Nephron (organoid): ENCODE data around the gene CCAR1.
"Not testable (repeated sequence)": the region's sequence is repeated elsewhere in the genome, so short reads cannot be mapped to it uniquely, and the experiment has no call there.

Source experiments
- H3K27ac Mint-ChIP-seq, 3 experiments: 2 replicates each; pipeline ENCODE4 v1.8.0; 2020; ENCODE audit warnings: mixed read lengths in 3 of 3, mild to moderate bottlenecking in 2 of 3, moderate library complexity in 1 of 3
- H3K27me3 Mint-ChIP-seq: 2 replicates; pipeline ENCODE4 v1.8.0; 2021; ENCODE audit warnings: low read depth, mild to moderate bottlenecking, moderate library complexity, mixed read lengths
- H3K36me3 Mint-ChIP-seq: 2 replicates; pipeline ENCODE4 v1.8.0; 2020; ENCODE audit warnings: low read depth, mixed read lengths
- H3K4me1 Mint-ChIP-seq: 2 replicates; pipeline ENCODE4 v1.8.0; 2020; ENCODE audit warnings: mixed read lengths
- H3K4me3 Mint-ChIP-seq, 3 experiments: 2 replicates each; pipeline ENCODE4 v1.8.0; 2020; ENCODE audit warnings: mild to moderate bottlenecking in 3 of 3, mixed read lengths in 3 of 3, moderate library complexity in 2 of 3
- H3K9me3 Mint-ChIP-seq: 2 replicates; pipeline ENCODE4 v1.8.0; 2020; ENCODE audit warnings: mixed read lengths
- TF ChIP-seq, protein P1 (sequence below), 3 experiments: fragments of 200-600 bp; sonication (generic); IDR thresholded peaks; one replicate each; pipeline ENCODE4 v1.5.0; 2021; ENCODE audit warnings: antibody characterized with exemption in 3 of 3; ENCODE audit not compliant: unreplicated experiment in 3 of 3

Gene CCAR1

DNA sequence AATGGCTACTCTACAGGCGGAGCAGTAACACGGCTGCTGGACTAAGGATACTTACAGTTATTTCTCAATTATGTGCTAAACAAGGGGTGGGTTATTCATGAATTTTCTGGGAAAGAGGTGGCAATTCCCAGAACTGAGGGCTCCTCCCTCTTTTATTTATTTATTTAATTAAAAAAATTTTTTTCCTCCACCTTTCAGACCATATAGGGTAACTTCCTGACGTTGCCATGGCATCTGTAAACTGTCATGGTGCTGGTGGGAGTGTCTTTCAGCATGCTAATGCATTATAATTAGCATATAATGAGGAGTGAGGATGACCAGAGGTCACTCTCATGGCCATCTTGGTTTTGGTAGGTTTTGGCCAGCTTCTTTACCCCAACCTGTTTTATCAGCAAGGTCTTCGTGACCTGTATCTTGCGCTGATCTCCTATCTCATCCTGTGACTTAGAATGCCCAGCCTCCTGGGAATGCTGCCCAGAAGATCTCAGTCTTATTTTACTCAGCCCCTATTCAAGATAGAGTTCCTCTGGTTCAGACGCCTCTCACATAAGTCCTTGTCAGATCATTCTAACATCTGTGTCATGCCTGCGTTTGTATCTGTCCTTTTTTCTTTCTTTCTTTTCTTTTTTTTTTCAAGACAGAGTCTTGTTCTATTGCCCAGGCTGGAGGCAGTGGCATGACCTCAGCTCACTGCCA is 90.4 kb downstream of the CCAR1 start:
- Mint-ChIP-seq H3K27me3 (no peaks in the 10 kb centered on the region), H3K4me3 (no peak overlapping the region), H3K4me1 (no peaks in the 10 kb centered on the region), H3K36me3 (no peaks in the 10 kb centered on the region), H3K27ac (no peak overlapping the region), H3K9me3 (no peaks in the 10 kb centered on the region)
- TF ChIP-seq, protein P1, sequence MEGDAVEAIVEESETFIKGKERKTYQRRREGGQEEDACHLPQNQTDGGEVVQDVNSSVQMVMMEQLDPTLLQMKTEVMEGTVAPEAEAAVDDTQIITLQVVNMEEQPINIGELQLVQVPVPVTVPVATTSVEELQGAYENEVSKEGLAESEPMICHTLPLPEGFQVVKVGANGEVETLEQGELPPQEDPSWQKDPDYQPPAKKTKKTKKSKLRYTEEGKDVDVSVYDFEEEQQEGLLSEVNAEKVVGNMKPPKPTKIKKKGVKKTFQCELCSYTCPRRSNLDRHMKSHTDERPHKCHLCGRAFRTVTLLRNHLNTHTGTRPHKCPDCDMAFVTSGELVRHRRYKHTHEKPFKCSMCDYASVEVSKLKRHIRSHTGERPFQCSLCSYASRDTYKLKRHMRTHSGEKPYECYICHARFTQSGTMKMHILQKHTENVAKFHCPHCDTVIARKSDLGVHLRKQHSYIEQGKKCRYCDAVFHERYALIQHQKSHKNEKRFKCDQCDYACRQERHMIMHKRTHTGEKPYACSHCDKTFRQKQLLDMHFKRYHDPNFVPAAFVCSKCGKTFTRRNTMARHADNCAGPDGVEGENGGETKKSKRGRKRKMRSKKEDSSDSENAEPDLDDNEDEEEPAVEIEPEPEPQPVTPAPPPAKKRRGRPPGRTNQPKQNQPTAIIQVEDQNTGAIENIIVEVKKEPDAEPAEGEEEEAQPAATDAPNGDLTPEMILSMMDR (IDR thresholded peaks at IDR 0.05; ENCODE audit: unreplicated experiment in 3 of 3): no peak

- Mint-ChIP-seq H3K27me3 (no peaks in the 10 kb centered on the region), H3K4me3 (no peak overlapping the region), H3K4me1 (no peaks in the 10 kb centered on the region), H3K27ac (no peak overlapping the region), H3K9me3 (no peaks in the 10 kb centered on the region), H3K36me3 (no peaks in the 10 kb centered on the region)
- TF ChIP-seq, protein P1 (IDR thresholded peaks at IDR 0.05; ENCODE audit: unreplicated experiment in 3 of 3): no peak
These were observed 91.4 kb downstream of the CCAR1 start for GRCh38 chr10:68812420-68812819.

GRCh38 chr10:68813559-68813958 is 92.5 kb downstream of the CCAR1 start:
- Mint-ChIP-seq H3K36me3 (no peaks in the 10 kb centered on the region), H3K4me1 (no peaks in the 10 kb centered on the region), H3K4me3 (no peak overlapping the region), H3K27me3 (no peaks in the 10 kb centered on the region), H3K27ac (no peak overlapping the region), H3K9me3 (no peaks in the 10 kb centered on the region)
- TF ChIP-seq, protein P1 (IDR thresholded peaks at IDR 0.05; ENCODE audit: unreplicated experiment in 3 of 3): no peak

DNA sequence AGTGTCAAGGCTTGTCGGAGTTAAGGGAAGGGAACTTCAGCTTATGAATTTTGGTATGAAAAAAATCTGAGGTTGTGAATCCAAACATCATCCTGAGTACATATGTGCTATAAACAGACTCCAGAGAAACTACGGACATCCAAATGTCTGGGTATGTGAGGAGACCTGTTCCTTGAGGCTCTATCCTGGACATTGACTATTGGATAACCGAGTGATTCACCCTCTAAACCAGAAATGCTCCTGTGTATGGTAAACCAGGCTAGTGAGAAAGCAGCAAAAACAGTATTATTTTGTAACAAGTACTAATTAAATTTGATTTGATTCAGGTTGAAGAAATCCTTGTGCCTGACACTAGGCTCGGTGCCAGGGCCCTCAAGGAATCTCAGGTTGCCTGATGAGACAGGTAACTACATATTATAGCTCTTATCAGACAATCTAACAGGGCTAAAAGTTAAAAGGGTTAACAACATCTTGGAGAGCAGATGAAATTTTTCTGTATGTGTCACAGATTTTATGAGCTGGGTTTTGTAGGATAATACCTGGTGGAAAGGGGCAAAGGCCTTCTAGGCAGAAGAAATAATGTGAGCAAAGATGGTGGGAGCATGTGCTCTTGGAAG is 95.9 kb downstream of the CCAR1 start:
- H3K27me3 Mint-ChIP-seq: no peaks in the 10 kb centered on the region
- H3K9me3 Mint-ChIP-seq: no peaks in the 10 kb centered on the region
- H3K27ac Mint-ChIP-seq: no peak overlapping the region
- TF ChIP-seq, protein P1 (IDR thresholded peaks at IDR 0.05; ENCODE audit: unreplicated experiment in 3 of 3): no peak
- H3K36me3 Mint-ChIP-seq: no peaks in the 10 kb centered on the region
- no peak overlapping the region for H3K4me3 Mint-ChIP-seq
- H3K4me1 Mint-ChIP-seq: no peaks in the 10 kb centered on the region

DNA sequence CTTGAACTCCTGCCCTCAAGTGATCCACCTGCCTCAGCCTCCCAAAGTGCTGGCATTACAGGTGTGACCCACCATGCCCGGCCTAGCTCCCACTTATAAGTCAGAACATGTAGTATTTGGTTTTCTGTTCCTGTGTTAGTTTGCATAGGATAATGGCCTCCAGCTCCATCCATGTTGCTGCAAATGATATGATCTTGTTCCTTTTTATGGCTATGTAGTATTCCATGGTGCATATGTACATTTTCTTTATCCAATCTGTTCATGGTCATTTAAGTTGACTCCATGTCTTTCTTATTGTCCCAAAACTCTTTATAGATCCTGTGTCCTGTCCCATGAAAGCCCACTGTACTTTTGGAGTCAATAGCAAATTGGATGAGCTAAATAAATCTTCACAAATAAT is 99.3 kb downstream of the CCAR1 start:
- H3K4me3 Mint-ChIP-seq, H3K36me3 Mint-ChIP-seq, H3K27me3 Mint-ChIP-seq, H3K4me1 Mint-ChIP-seq, H3K27ac Mint-ChIP-seq, H3K9me3 Mint-ChIP-seq: not testable (repeated sequence)

GRCh38 chr10:68822626-68823025 is 101.6 kb downstream of the CCAR1 start:
- not testable (repeated sequence) for H3K36me3 Mint-ChIP-seq, H3K9me3 Mint-ChIP-seq, H3K4me3 Mint-ChIP-seq, H3K27ac Mint-ChIP-seq, H3K4me1 Mint-ChIP-seq
- H3K27me3 Mint-ChIP-seq: peaks cover 11% of the 10 kb centered on the region
